Astrocyte of the cerebellum (primary cell): ENCODE measurements around the gene SRSF2.

Experiments used
- DNase-seq: peaks from one replicate; pipeline ENCODE4 v3.0.0-alpha.2; 2011; ENCODE audit warnings: low read depth
- H3K4me3 ChIP-seq: 2 replicates; pipeline ENCODE4 v1.5.1; 2011; ENCODE audit warnings: mild to moderate bottlenecking, low read depth, low read length, moderate library complexity
- CTCF ChIP-seq: IDR thresholded peaks from 2 replicates; pipeline ENCODE4 v1.5.1; 2012; ENCODE audit warnings: low read length, low read depth, moderate library complexity, mild to moderate bottlenecking; ENCODE audit errors: missing control alignments
- in situ Hi-C: cut with HindIII; loops from 2 replicates; pipeline ENCODE4 v1.10.0; 2017; ENCODE audit warnings: low sequenced_read_pairs

Gene SRSF2

GRCh38 chr17:76686538-76687297 is 50.4 kb downstream of the SRSF2 start:
- DNase-seq: no peak
- in situ Hi-C loops: no loop called here
- no peak overlapping the region for H3K4me3 ChIP-seq
- no peak for TF ChIP-seq CTCF

GRCh38 chr17:76685846-76686245 is 51.3 kb downstream of the SRSF2 start:
- DNase-seq: no peak
- no peak for TF ChIP-seq CTCF
- in situ Hi-C loops: no loop called here
- no peak overlapping the region for H3K4me3 ChIP-seq

GRCh38 chr17:76685366-76685765 is 51.8 kb downstream of the SRSF2 start:
- H3K4me3 ChIP-seq: no peak overlapping the region
- in situ Hi-C loops: no loop called here
- TF ChIP-seq CTCF: no peak
- no peak for DNase-seq

- no peak for DNase-seq
- in situ Hi-C loops: no loop called here
- TF ChIP-seq CTCF: no peak
- no peak overlapping the region for H3K4me3 ChIP-seq
These were observed 52.4 kb downstream of the SRSF2 start for GRCh38 chr17:76684756-76685155.
